Measurements from ENCODE around the gene AFMID. TPM values are rescaled to one million over a fixed set of nuclear protein-coding genes. Genes with fewer than 3 reads are reported as not detected.

Gene AFMID
- total RNA-seq, 2 experiments from 2014 or later = 0.42 to 0.60 TPM

DNA sequence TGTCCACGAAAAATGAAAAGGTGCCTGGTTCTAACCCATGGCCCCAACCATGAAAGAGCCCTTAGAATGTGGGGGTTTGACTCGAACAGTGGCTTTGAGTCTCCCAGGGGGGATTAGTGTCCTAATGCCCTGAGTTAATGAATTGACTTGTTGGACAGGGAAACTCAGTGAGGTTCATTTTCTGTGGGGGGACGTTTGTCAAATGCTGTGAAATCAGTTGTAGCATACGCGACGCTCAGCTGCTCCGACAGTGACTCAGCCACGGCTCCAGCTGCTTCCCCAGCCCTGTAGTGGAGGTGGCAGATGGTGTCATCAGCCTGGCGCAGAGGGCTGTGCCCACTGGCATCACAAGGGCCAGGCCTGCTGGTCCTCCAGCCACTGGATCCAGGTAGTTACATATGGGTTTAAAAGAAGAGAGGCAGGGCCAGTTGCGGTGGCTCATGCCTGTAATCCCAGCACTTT, 40.3 kb downstream of the AFMID start:
- ChIA-PET CTCF (interaction anchor here (1.2 kb wide), 1 partner anchor 51 kb away, joined by 4 read pairs; no protein-coding TSS in a partner anchor), POLR2A (no interaction called here)
- Mint-ChIP-seq H3K36me3 (ENCODE audit: low read depth) (no peaks in the 10 kb centered on the region), H3K27me3 (peaks cover 27% of the 10 kb centered on the region), H3K27ac (no peak overlapping the region), H3K4me1 (ENCODE audit: low read depth) (peaks cover 15% of the 10 kb centered on the region), H3K4me3 (no peak overlapping the region), H3K9me3 (no peaks in the 10 kb centered on the region)
- no peak for ATAC-seq (ENCODE audit: poor library complexity)
- intact Hi-C loops (cut with DNase I, micrococcal nuclease) = no loop called here
- TF ChIP-seq, protein P1, sequence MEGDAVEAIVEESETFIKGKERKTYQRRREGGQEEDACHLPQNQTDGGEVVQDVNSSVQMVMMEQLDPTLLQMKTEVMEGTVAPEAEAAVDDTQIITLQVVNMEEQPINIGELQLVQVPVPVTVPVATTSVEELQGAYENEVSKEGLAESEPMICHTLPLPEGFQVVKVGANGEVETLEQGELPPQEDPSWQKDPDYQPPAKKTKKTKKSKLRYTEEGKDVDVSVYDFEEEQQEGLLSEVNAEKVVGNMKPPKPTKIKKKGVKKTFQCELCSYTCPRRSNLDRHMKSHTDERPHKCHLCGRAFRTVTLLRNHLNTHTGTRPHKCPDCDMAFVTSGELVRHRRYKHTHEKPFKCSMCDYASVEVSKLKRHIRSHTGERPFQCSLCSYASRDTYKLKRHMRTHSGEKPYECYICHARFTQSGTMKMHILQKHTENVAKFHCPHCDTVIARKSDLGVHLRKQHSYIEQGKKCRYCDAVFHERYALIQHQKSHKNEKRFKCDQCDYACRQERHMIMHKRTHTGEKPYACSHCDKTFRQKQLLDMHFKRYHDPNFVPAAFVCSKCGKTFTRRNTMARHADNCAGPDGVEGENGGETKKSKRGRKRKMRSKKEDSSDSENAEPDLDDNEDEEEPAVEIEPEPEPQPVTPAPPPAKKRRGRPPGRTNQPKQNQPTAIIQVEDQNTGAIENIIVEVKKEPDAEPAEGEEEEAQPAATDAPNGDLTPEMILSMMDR (IDR thresholded peaks at IDR 0.05) = no peak
- peaks cover 26% of the 10 kb centered on the region for H3K4me1 ChIP-seq (ENCODE audit: insufficient read depth, low read length)
- no peak overlapping the region for H3K27ac ChIP-seq (ENCODE audit: low read depth in 1 of 2, low read length in 2 of 2)
- H3K4me3 ChIP-seq (ENCODE audit: low read length) = no peak overlapping the region
- H3K36me3 ChIP-seq (ENCODE audit: insufficient read depth, low read length) = no peaks in the 10 kb centered on the region
- H3K27me3 ChIP-seq (ENCODE audit: control insufficient read depth in 1 of 2, insufficient read depth in 2 of 2, low read length in 2 of 2) = peaks cover 34 to 38% of the 10 kb centered on the region in 2 experiments
- peaks cover 0 to 12% of the 10 kb centered on the region in 2 experiments for H3K9me3 ChIP-seq (ENCODE audit: control insufficient read depth in 1 of 2, insufficient read depth in 1 of 2, low read length in 2 of 2)
- peak in 2 of 14 experiments; percentile 43 to 55 for DNase-seq

- Mint-ChIP-seq H3K4me1 (ENCODE audit: low read depth) (peaks cover 9% of the 10 kb centered on the region), H3K27ac (no peak overlapping the region), H3K27me3 (peaks cover 33% of the 10 kb centered on the region), H3K4me3 (no peak overlapping the region), H3K9me3 (no peaks in the 10 kb centered on the region), H3K36me3 (ENCODE audit: low read depth) (no peaks in the 10 kb centered on the region)
- Histone ChIP-seq H3K9me3 (ENCODE audit: control insufficient read depth in 1 of 2, insufficient read depth in 1 of 2, low read length in 2 of 2) (peaks cover 0 to 15% of the 10 kb centered on the region in 2 experiments), H3K4me3 (ENCODE audit: low read length) (no peak overlapping the region), H3K27ac (ENCODE audit: low read depth in 1 of 2, low read length in 2 of 2) (no peak overlapping the region), H3K27me3 (ENCODE audit: control insufficient read depth in 1 of 2, insufficient read depth in 2 of 2, low read length in 2 of 2) (peaks cover 39 to 44% of the 10 kb centered on the region in 2 experiments), H3K4me1 (ENCODE audit: insufficient read depth, low read length) (peaks cover 24% of the 10 kb centered on the region), H3K36me3 (ENCODE audit: insufficient read depth, low read length) (no peaks in the 10 kb centered on the region)
- CTCF ChIA-PET = no interaction called here
- TF ChIP-seq, protein P1 (IDR thresholded peaks at IDR 0.05) = no peak
- intact Hi-C loops (cut with DNase I, micrococcal nuclease) = no loop called here
- no peak for DNase-seq
- no peak for ATAC-seq (ENCODE audit: poor library complexity)
- POLR2A ChIA-PET = no interaction called here
These were observed 41.0 kb downstream of the AFMID start for GRCh38 chr17:78228176-78228575.

GRCh38 chr17:78230252-78230962, 43.2 kb downstream of the AFMID start:
- CTCF ChIA-PET = no interaction called here
- ATAC-seq (ENCODE audit: poor library complexity) (no peak), DNase-seq (peak in 1 of 14 experiments; percentile 26)
- TF ChIP-seq, protein P1 (IDR thresholded peaks at IDR 0.05) = no peak
- H3K36me3 Mint-ChIP-seq (ENCODE audit: low read depth) = no peaks in the 10 kb centered on the region
- H3K4me1 Mint-ChIP-seq (ENCODE audit: low read depth) = peaks cover 5% of the 10 kb centered on the region
- Histone ChIP-seq H3K9me3 (ENCODE audit: control insufficient read depth in 1 of 2, insufficient read depth in 1 of 2, low read length in 2 of 2) (peaks cover 0 to 15% of the 10 kb centered on the region in 2 experiments), H3K27ac (ENCODE audit: low read depth in 1 of 2, low read length in 2 of 2) (no peak overlapping the region), H3K4me1 (ENCODE audit: insufficient read depth, low read length) (peaks cover 23% of the 10 kb centered on the region), H3K36me3 (ENCODE audit: insufficient read depth, low read length) (no peaks in the 10 kb centered on the region), H3K27me3 (ENCODE audit: control insufficient read depth in 1 of 2, insufficient read depth in 2 of 2, low read length in 2 of 2) (peaks cover 39 to 44% of the 10 kb centered on the region in 2 experiments), H3K4me3 (ENCODE audit: low read length) (no peak overlapping the region)
- peaks cover 33% of the 10 kb centered on the region for H3K27me3 Mint-ChIP-seq
- no peak overlapping the region for H3K4me3 Mint-ChIP-seq
- no peaks in the 10 kb centered on the region for H3K9me3 Mint-ChIP-seq
- intact Hi-C loops (cut with DNase I, micrococcal nuclease) = no loop called here
- POLR2A ChIA-PET = no interaction called here
- no peak overlapping the region for H3K27ac Mint-ChIP-seq

All from CD4-positive, alpha-beta T cell (primary cell).